ENCODE results near the gene PCBP1. TPM values are rescaled to one million over a fixed set of nuclear protein-coding genes. Genes with fewer than 3 reads are reported as not detected.
"Not testable (repeated sequence)": the region's sequence is repeated elsewhere in the genome, so short reads cannot be mapped to it uniquely, and the experiment has no call there.

PCBP1 gene
- total and polyA plus RNA-seq, 5 donors from 2014 or later = 131 to 330 (median 185) TPM

GRCh38 chr2:70123051-70123828 lies 36.0 kb downstream of the PCBP1 start:
- peaks cover 13% of the 10 kb centered on the region for H3K27me3 Mint-ChIP-seq
- H3K4me3 ChIP-seq (ENCODE audit: low read depth, low read length) = peak overlapping the region; percentile 26
- no peak for DNase-seq

GRCh38 chr2:70123829-70124116 lies 36.5 kb downstream of the PCBP1 start:
- Mint-ChIP-seq H3K27ac (peak overlapping the region; percentile 100), H3K4me3 (peak overlapping the region; percentile 97 to 99 (median 98)), H3K36me3 (peaks cover 3% of the 10 kb centered on the region), H3K4me1 (peaks cover 9 to 78% (median 57%) of the 10 kb centered on the region in 4 donors), H3K27me3 (peaks cover 13% of the 10 kb centered on the region), H3K9me3 (peaks cover 0 to 2% (median 0%) of the 10 kb centered on the region in 7 donors)
- Histone ChIP-seq H3K36me3 (ENCODE audit: control insufficient read depth, insufficient read depth, low read length) (no peaks in the 10 kb centered on the region), H3K9me3 (ENCODE audit: control insufficient read depth in 2 of 2, low read length in 2 of 2) (no peaks in the 10 kb centered on the region), H3K27me3 (ENCODE audit: control insufficient read depth, insufficient read depth, low read length) (no peaks in the 10 kb centered on the region), H3K4me3 (ENCODE audit: low read depth, low read length) (peak overlapping the region; percentile 26), H3K4me1 (ENCODE audit: control insufficient read depth, insufficient read depth, low read length, poor library complexity, severe bottlenecking) (peaks cover 58% of the 10 kb centered on the region), H3K27ac (ENCODE audit: insufficient read depth, low read length, poor library complexity, severe bottlenecking) (peak overlapping the region; percentile 98)
- no peak for DNase-seq
- ATAC-seq (ENCODE audit: low read depth in 2 of 2) = no peak

More at GRCh38 chr2:70123051-70123828, 36.0 kb downstream of the PCBP1 start:
- Histone ChIP-seq H3K27me3 (ENCODE audit: control insufficient read depth, insufficient read depth, low read length) (no peaks in the 10 kb centered on the region), H3K4me1 (ENCODE audit: control insufficient read depth, insufficient read depth, low read length, poor library complexity, severe bottlenecking) (peaks cover 57% of the 10 kb centered on the region), H3K9me3 (ENCODE audit: control insufficient read depth in 2 of 2, low read length in 2 of 2) (no peaks in the 10 kb centered on the region), H3K36me3 (ENCODE audit: control insufficient read depth, insufficient read depth, low read length) (no peaks in the 10 kb centered on the region), H3K27ac (ENCODE audit: insufficient read depth, low read length, poor library complexity, severe bottlenecking) (peak overlapping the region; percentile 98)
- H3K9me3 Mint-ChIP-seq = peaks cover 0 to 2% (median 0%) of the 10 kb centered on the region in 7 donors
- peaks cover 3% of the 10 kb centered on the region for H3K36me3 Mint-ChIP-seq
- no peak for ATAC-seq (ENCODE audit: low read depth in 2 of 2)
- H3K4me1 Mint-ChIP-seq = peaks cover 10 to 78% (median 58%) of the 10 kb centered on the region in 4 donors
- H3K27ac Mint-ChIP-seq = peak overlapping the region; percentile 100
- H3K4me3 Mint-ChIP-seq = peak overlapping the region; percentile 97 to 99 (median 98)

GRCh38 chr2:70124983-70125480 lies 37.8 kb downstream of the PCBP1 start:
- Histone ChIP-seq H3K4me1 (ENCODE audit: control insufficient read depth, insufficient read depth, low read length, poor library complexity, severe bottlenecking) (peaks cover 58% of the 10 kb centered on the region), H3K9me3 (ENCODE audit: control insufficient read depth in 2 of 2, low read length in 2 of 2) (no peaks in the 10 kb centered on the region), H3K27ac (ENCODE audit: insufficient read depth, low read length, poor library complexity, severe bottlenecking) (peak overlapping the region; percentile 98), H3K27me3 (ENCODE audit: control insufficient read depth, insufficient read depth, low read length) (no peaks in the 10 kb centered on the region), H3K36me3 (ENCODE audit: control insufficient read depth, insufficient read depth, low read length) (no peaks in the 10 kb centered on the region), H3K4me3 (ENCODE audit: low read depth, low read length) (peak overlapping the region; percentile 94)
- peaks cover 5 to 78% (median 56%) of the 10 kb centered on the region in 4 donors for H3K4me1 Mint-ChIP-seq
- H3K27ac Mint-ChIP-seq = peak overlapping the region; percentile 100
- peaks cover 13% of the 10 kb centered on the region for H3K27me3 Mint-ChIP-seq
- H3K4me3 Mint-ChIP-seq = peak overlapping the region; percentile 97 to 99 (median 98)
- ATAC-seq (ENCODE audit: low read depth in 2 of 2) (peak; percentile 71 to 76), DNase-seq (peak; percentile 63 to 77 (median 77))
- peaks cover 0 to 2% (median 0%) of the 10 kb centered on the region in 7 donors for H3K9me3 Mint-ChIP-seq
- no peaks in the 10 kb centered on the region for H3K36me3 Mint-ChIP-seq

GRCh38 chr2:70125498-70125898 lies 38.2 kb downstream of the PCBP1 start:
- no peaks in the 10 kb centered on the region for H3K36me3 ChIP-seq (ENCODE audit: control insufficient read depth, insufficient read depth, low read length)
- H3K4me3 ChIP-seq (ENCODE audit: low read depth, low read length) = peak overlapping the region; percentile 61
- H3K27ac ChIP-seq (ENCODE audit: insufficient read depth, low read length, poor library complexity, severe bottlenecking) = peak overlapping the region; percentile 98
- H3K9me3 ChIP-seq (ENCODE audit: control insufficient read depth in 2 of 2, low read length in 2 of 2) = no peaks in the 10 kb centered on the region
- Mint-ChIP-seq H3K9me3 (peaks cover 0 to 2% (median 0%) of the 10 kb centered on the region in 7 donors), H3K27ac (peak overlapping the region; percentile 100), H3K4me3 (peak overlapping the region; percentile 97 to 99 (median 98)), H3K27me3 (peaks cover 13% of the 10 kb centered on the region), H3K36me3 (no peaks in the 10 kb centered on the region), H3K4me1 (peaks cover 5 to 82% (median 57%) of the 10 kb centered on the region in 4 donors)
- peak in 2 of 3 donors; percentile 27 to 46 for DNase-seq
- no peak for ATAC-seq (ENCODE audit: low read depth in 2 of 2)
- H3K27me3 ChIP-seq (ENCODE audit: control insufficient read depth, insufficient read depth, low read length) = no peaks in the 10 kb centered on the region
- H3K4me1 ChIP-seq (ENCODE audit: control insufficient read depth, insufficient read depth, low read length, poor library complexity, severe bottlenecking) = peaks cover 61% of the 10 kb centered on the region

- H3K36me3 Mint-ChIP-seq = no peaks in the 10 kb centered on the region
- H3K4me1 Mint-ChIP-seq = peaks cover 5 to 85% (median 55%) of the 10 kb centered on the region in 4 donors
- H3K4me3 Mint-ChIP-seq = peak overlapping the region; percentile 97 to 99 (median 98)
- ATAC-seq (ENCODE audit: low read depth in 2 of 2) = no peak
- no peaks in the 10 kb centered on the region for H3K36me3 ChIP-seq (ENCODE audit: control insufficient read depth, insufficient read depth, low read length)
- H3K27me3 Mint-ChIP-seq = peaks cover 13% of the 10 kb centered on the region
- H3K27ac Mint-ChIP-seq = peak overlapping the region; percentile 100
- no peak for DNase-seq
- H3K27ac ChIP-seq (ENCODE audit: insufficient read depth, low read length, poor library complexity, severe bottlenecking) = peak overlapping the region; percentile 98
- peaks cover 70% of the 10 kb centered on the region for H3K4me1 ChIP-seq (ENCODE audit: control insufficient read depth, insufficient read depth, low read length, poor library complexity, severe bottlenecking)
- no peak overlapping the region for H3K4me3 ChIP-seq (ENCODE audit: low read depth, low read length)
- no peaks in the 10 kb centered on the region for H3K9me3 ChIP-seq (ENCODE audit: control insufficient read depth in 2 of 2, low read length in 2 of 2)
- no peaks in the 10 kb centered on the region for H3K27me3 ChIP-seq (ENCODE audit: control insufficient read depth, insufficient read depth, low read length)
- peaks cover 0 to 2% (median 0%) of the 10 kb centered on the region in 7 donors for H3K9me3 Mint-ChIP-seq
These were observed 39.1 kb downstream of the PCBP1 start for GRCh38 chr2:70126413-70126812.

GRCh38 chr2:70128005-70128404 lies 40.7 kb downstream of the PCBP1 start:
- H3K9me3 Mint-ChIP-seq = peaks cover 0 to 2% (median 0%) of the 10 kb centered on the region in 7 donors
- Histone ChIP-seq H3K4me1 (ENCODE audit: control insufficient read depth, insufficient read depth, low read length, poor library complexity, severe bottlenecking) (peaks cover 76% of the 10 kb centered on the region), H3K27me3 (ENCODE audit: control insufficient read depth, insufficient read depth, low read length) (no peaks in the 10 kb centered on the region), H3K9me3 (ENCODE audit: control insufficient read depth in 2 of 2, low read length in 2 of 2) (no peaks in the 10 kb centered on the region), H3K4me3 (ENCODE audit: low read depth, low read length) (no peak overlapping the region), H3K36me3 (ENCODE audit: control insufficient read depth, insufficient read depth, low read length) (no peaks in the 10 kb centered on the region), H3K27ac (ENCODE audit: insufficient read depth, low read length, poor library complexity, severe bottlenecking) (no peak overlapping the region)
- ATAC-seq (ENCODE audit: low read depth in 2 of 2) (no peak), DNase-seq (no peak)
- peak overlapping the region; percentile 75 to 83 (median 79) for H3K27ac Mint-ChIP-seq
- peaks cover 13% of the 10 kb centered on the region for H3K27me3 Mint-ChIP-seq
- peaks cover 10 to 84% (median 55%) of the 10 kb centered on the region in 4 donors for H3K4me1 Mint-ChIP-seq
- H3K4me3 Mint-ChIP-seq = peak overlapping the region; percentile 16 to 82 (median 56)
- no peaks in the 10 kb centered on the region for H3K36me3 Mint-ChIP-seq

GRCh38 chr2:70131344-70132143 lies 44.3 kb downstream of the PCBP1 start:
- peak in 1 of 3 donors; percentile 49 for DNase-seq
- H3K36me3 ChIP-seq (ENCODE audit: control insufficient read depth, insufficient read depth, low read length); H3K27me3 ChIP-seq (ENCODE audit: control insufficient read depth, insufficient read depth, low read length); ATAC-seq (ENCODE audit: low read depth in 2 of 2); H3K9me3 Mint-ChIP-seq; H3K27me3 Mint-ChIP-seq; H3K9me3 ChIP-seq (ENCODE audit: control insufficient read depth in 2 of 2, low read length in 2 of 2); H3K36me3 Mint-ChIP-seq: not testable (repeated sequence)
- Mint-ChIP-seq H3K4me1 (peaks cover 26 to 84% (median 60%) of the 10 kb centered on the region in 4 donors), H3K4me3 (peak overlapping the region; percentile 74 to 89 (median 85)), H3K27ac (peak overlapping the region; percentile 92 to 100 (median 96))
- Histone ChIP-seq H3K27ac (ENCODE audit: insufficient read depth, low read length, poor library complexity, severe bottlenecking) (peak overlapping the region; percentile 95), H3K4me1 (ENCODE audit: control insufficient read depth, insufficient read depth, low read length, poor library complexity, severe bottlenecking) (peaks cover 82% of the 10 kb centered on the region), H3K4me3 (ENCODE audit: low read depth, low read length) (peak overlapping the region; percentile 86)

Measured in CD4-positive, CD25-positive, alpha-beta regulatory T cell (primary cell).